SK-N-SH treated with all-trans-retinoic acid at 6 μM for 48 hours (cell line): ENCODE results near the gene C1GALT1.

Experiments
- POU6F1 ChIP-seq: fragments of 250-450 bp; sonication (Bioruptor Pico); IDR thresholded peaks from 2 replicates; pipeline ENCODE4 v1.8.0; 2021; ENCODE audit warnings: low read depth, mild to moderate bottlenecking, moderate library complexity, borderline replicate concordance
- ZFP30 ChIP-seq: fragments of 450-650 bp; formaldehyde crosslinking; IDR thresholded peaks from 2 replicates; pipeline ENCODE4 v1.5.0; 2022; ENCODE audit warnings: mild to moderate bottlenecking, moderate library complexity
- ZNF565 ChIP-seq: fragments of 450-650 bp; formaldehyde crosslinking; conservative IDR thresholded peaks from 2 replicates; pipeline ENCODE4 v1.5.0; 2020; ENCODE audit warnings: low read depth, mild to moderate bottlenecking, moderate library complexity

GRCh38 chr7:7265081-7266075 lies 83.0 kb downstream of the C1GALT1 start:
- TF ChIP-seq POU6F1 (CRISPR knock-in tag) (no peak), ZNF565 (CRISPR knock-in tag) (no peak), ZFP30 (no peak)
